Measurements from ENCODE around the gene ITGBL1.

GRCh38 chr13:101467415-101467814 lies 14.9 kb downstream of the ITGBL1 start:
- TF ChIP-seq, protein P1, sequence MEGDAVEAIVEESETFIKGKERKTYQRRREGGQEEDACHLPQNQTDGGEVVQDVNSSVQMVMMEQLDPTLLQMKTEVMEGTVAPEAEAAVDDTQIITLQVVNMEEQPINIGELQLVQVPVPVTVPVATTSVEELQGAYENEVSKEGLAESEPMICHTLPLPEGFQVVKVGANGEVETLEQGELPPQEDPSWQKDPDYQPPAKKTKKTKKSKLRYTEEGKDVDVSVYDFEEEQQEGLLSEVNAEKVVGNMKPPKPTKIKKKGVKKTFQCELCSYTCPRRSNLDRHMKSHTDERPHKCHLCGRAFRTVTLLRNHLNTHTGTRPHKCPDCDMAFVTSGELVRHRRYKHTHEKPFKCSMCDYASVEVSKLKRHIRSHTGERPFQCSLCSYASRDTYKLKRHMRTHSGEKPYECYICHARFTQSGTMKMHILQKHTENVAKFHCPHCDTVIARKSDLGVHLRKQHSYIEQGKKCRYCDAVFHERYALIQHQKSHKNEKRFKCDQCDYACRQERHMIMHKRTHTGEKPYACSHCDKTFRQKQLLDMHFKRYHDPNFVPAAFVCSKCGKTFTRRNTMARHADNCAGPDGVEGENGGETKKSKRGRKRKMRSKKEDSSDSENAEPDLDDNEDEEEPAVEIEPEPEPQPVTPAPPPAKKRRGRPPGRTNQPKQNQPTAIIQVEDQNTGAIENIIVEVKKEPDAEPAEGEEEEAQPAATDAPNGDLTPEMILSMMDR (conservative IDR thresholded peaks at IDR 0.05; ENCODE audit: low read depth, low read length), result no peak
- TF ChIP-seq, protein P2, sequence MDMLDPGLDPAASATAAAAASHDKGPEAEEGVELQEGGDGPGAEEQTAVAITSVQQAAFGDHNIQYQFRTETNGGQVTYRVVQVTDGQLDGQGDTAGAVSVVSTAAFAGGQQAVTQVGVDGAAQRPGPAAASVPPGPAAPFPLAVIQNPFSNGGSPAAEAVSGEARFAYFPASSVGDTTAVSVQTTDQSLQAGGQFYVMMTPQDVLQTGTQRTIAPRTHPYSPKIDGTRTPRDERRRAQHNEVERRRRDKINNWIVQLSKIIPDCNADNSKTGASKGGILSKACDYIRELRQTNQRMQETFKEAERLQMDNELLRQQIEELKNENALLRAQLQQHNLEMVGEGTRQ (IDR thresholded peaks at IDR 0.05; ENCODE audit: low read depth, low read length), result no peak
- TF ChIP-seq POLR2A (IDR thresholded peaks at IDR 0.05; ENCODE audit: low read depth, low read length) (no peak), BHLHE40 (IDR thresholded peaks at IDR 0.05; ENCODE audit: low read depth, low read length) (no peak)

All from IMR-90 (cell line).